NCI-H1417 treated with DMSO at 0.1 percent for 48 hours (cell line): ENCODE measurements around the gene SHROOM3.
"Not testable (repeated sequence)": the region's sequence is repeated elsewhere in the genome, so short reads cannot be mapped to it uniquely, and the experiment has no call there.

Source experiments
- DNase-seq: peaks from one replicate; lab custom pipeline; 2025; lab: John Stamatoyannopoulos, UW

SHROOM3 gene

GRCh38 chr4:76697129-76697803 lies 262.2 kb downstream of the SHROOM3 start:
- DNase-seq: no peak

DNA sequence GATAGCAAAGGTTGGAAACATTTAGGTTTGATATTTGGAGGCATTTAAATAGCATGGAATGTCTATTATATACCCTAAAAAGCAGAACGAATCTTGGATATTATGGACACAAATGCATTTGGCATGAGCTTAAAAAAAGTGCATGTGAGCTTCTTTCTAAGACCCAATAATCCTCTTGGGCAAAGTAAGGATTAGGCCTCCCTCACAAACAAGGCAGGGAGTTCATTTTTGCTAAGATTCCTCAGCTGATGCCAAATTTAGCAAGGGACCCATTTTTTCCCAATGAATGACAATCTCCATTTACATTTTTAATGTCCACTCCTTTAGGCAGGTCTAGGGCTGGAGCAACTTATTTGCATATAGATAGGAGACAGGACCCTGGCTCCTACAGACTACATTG lies 263.1 kb downstream of the SHROOM3 start:
- no peak for DNase-seq

DNA sequence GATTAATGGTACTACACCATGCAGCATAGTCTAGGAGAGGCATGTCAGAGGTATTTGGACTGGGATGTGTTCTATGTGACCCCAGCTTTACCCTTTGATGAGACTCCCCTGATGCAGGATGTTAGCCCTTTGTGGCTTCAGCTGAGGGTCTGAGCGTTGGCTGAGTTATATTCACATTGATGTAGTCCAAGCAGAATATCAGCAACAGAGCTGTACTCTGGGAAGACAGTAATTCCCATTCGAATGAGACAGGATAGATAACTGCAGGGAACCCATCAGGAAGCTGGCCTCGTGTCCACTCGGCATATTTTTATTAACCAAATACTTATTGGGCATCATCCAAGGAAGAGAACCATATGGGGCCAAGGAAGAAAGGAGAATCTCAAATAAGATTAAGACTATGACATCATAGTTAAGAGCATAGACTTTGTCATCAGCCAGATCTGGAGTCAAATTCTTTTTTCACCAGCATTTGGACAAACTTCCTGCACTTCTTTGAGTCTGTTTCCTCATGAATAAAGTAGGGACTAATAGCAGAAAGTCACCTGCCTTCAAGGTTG lies 264.8 kb downstream of the SHROOM3 start:
- DNase-seq: no peak

DNA sequence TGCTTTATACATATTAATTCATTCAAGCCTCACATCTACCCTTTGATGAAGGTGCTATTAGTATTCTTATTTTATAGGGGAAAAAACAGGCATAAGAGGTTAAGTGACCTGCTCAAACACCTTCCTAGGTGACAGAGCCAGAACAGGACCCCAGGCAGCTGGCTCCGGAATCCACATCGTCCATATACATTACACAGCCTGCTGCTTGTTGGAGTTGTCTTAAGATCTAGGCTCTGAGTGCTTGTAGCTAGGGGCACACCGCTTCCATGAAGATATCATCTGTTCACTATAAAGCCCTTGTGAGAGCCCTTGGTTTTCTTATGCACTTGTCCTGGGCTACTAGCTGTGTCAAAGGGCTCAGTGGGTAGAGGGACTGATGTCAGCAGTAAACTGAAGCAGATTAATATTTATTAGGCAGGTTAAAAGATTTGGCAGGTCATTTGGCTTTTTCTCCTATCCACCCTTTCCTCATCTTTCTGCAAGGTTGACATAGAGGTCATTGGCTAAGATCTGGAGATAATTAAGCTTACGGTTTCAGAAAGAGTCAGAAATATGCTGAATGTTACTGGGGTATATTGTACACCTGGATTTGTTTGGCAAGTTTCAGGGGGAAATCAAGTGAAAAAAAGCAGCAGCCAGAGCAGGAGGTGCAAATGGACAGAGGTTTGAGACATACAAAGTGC lies 267.6 kb downstream of the SHROOM3 start:
- no peak for DNase-seq

DNA sequence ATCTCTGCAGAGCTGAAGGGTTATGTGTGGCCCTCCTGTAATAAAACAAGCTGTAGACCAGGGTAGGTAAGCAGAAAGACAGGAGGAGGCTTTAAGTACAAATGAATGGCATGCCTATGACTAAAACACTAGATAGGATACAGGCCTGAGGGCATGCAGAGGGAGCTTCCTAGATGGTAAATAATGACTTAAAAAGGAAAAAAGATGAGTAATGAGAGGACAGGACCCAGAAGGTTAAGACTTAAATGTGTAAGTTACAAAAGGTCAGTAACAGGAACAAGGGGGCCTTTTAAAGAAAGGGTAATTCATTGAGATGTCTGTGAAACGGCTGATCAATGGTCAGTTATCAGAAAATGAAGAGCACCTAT lies 268.1 kb downstream of the SHROOM3 start:
- no peak for DNase-seq

GRCh38 chr4:76703676-76704075 lies 268.6 kb downstream of the SHROOM3 start:
- no peak for DNase-seq

DNA sequence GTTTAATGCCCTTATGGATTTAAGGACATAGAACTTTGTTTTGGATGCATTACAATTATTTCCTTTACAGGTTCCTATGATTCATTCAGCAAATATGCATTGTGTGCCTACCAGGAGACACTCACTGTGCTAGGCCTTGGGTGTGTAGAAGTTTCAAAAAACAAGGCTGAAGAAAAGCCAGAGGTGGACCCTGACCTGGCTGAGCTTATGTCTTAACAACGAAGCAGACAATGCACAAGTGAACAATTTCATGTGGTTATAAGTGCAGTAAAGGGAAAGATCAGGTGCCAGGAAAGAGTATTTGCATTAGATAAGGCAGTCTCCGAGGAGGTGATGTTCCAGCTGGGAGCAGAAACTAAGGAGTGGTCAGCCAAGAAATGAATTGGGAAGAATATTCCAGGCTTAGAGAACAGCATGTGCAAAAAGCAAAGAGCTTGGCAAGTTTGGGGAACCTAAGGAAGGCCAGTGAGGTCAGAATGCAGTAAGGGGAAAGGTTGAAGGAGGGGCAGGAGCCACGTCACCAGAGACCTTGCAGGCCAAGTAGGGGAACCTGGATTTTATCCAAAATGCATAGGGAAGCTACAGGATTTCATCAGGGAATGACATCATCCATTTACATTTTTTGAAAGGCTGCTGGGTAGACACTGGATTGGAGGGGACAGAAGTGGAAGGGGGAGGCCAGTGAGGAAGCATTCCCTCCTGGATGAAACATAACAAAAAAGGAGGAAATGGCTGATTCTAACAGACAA lies 269.3 kb downstream of the SHROOM3 start:
- no peak for DNase-seq

- no peak for DNase-seq
Observed at GRCh38 chr4:76705472-76705871, 270.4 kb downstream of the SHROOM3 start.

DNA sequence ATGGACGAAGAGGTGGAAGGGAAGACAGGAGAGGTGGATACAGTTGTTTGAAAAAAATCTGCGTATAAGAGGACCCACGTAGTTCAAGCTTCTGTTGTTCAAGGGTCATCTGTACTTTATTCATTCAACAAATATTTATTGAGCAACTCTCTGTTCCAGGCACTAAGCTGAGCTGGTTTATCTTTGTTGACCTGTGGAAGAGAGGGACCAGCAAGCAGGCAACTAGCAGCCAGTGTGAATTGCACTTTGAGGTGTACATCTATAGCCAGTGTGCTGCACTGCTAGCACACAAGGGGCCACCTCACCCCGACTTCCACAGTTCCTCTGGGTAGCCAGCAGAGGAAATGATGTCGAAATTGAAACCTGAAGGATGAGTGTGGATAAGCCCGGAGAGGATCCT lies 271.6 kb downstream of the SHROOM3 start:
- no peak for DNase-seq

- DNase-seq: no peak
Observed at GRCh38 chr4:76708971-76709771, 274.1 kb downstream of the SHROOM3 start.

DNA sequence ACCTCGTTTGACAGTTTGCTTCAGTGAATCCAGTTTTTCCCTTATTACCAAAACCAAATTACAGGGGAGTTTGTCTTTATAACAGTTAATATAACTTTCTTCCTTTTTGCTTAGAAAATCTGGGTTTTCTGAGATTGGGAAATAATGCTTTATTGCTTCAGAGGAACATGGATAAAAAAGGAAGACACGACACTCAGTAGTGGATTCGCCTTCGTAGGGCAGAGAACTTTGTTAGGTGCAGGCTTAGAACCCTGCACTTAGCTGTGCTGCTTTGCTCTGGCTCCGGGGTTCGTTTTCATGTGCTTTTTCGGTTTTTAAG lies 274.7 kb downstream of the SHROOM3 start:
- no peak for DNase-seq

GRCh38 chr4:76712564-76712963 lies 277.5 kb downstream of the SHROOM3 start:
- DNase-seq: no peak

DNA sequence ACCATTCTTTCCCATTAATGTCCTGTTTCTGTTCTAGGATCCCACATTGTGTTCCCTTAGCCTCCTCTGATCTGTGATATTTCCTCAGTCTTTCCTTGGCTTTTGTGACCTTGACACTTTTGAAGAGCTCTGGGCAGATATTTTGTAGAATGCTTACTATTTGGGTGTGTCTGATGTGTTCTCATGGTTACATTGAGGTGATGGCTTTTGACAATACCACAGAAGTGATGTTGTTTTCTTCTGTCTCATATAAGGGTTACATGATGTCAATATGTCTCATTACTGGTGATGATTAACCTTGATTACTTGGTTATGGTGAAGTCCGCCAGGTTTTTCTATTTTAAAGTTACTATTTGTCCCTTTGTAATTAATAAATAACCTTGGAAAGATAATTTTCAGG lies 279.2 kb downstream of the SHROOM3 start:
- DNase-seq: no peak

DNA sequence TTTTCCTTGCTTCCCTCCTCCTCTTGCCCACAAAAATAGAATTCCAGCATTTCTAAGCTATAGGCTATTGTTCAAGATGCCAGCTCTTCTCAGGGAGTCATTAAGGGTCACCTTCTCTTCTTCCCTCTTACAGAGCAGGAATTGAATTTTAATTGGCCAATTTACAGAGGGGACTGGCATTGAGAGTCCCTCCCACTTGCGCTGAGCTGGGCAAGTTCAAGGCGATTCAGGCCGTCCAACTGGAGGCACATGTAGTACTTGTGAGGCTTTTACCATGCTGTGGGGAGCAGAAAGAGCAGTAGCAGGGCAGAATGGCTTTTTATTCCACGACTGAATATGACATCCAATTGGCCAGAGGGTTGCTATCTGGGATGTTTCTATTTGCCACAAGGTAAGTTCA lies 281.0 kb downstream of the SHROOM3 start:
- no peak for DNase-seq

DNA sequence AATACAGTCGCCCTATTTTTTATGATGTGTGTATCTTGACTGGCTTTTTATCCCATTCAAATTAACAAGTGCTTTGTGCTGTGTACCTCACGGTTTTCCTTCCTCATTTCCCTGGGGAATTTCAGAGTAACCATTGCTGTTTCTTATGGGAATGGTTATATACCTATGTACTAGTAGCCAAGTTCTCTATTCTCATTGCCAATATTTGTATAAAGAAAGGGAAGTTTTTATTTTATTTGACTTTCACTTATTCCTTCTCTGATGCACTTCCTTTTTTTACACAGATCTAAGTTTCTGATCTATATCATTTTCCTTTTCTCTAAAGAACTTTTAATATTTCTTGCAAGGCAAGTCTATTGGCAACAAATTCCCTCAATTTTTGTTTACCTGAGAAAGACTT lies 281.6 kb downstream of the SHROOM3 start:
- DNase-seq: no peak

DNA sequence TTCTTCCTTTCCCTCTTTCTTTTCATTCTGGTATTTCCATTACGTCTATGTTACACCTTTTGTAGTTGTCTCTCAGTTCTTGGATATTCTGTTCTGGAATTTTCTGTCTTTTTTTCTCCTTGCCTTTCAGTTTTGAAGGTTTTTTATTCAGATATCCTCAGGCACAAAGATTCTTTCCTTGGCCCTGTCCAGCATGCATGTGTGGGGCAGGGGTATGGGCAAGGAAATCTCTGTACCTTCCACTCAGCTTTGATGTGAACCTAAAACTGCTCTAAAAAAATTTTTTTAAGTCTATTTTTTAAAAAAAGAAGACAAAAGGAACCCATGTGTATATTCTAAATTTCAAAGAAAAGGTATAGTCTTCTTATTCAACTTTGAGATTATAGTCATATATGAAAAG lies 282.4 kb downstream of the SHROOM3 start:
- DNase-seq: no peak

- no peak for DNase-seq
Observed at GRCh38 chr4:76718021-76718420, 283.0 kb downstream of the SHROOM3 start.

DNA sequence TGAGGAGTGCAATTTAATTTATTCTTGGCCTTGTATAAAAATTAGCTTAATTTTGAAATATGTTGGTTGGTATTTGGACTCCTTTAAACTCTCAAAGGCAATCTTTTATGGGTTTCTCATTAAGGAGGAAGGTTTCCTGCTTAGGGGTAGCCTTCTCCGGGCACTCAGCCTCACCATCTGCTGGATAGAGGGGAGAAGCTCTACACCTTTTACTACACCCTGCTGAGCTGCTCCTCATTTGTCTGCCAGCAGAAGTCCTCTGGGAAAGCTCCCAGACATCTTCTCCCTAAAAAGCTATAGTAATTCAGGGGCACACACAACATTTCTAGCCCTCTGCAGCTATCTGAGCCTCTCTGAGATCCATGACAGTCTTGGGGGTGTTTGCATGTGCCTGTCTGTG lies 283.8 kb downstream of the SHROOM3 start:
- DNase-seq: no peak

DNA sequence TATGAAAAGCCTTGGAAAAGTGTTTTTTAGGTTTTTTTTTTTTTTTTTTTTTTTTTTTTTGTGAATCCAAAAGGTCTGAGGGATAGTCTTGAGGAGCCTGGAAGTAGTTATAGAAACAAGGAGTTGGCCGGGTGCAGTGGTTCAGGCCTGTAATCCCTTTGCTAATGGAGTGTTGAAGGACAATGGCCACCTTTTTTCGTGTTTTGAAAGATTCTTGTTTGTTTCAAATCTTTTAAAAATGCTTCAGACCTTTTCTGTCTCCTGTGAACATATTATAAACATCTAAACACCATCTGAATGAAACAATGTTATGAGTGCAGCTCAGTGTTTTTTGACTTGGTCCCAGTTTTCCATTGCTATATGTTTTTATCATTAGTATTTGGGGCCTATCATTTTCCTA lies 285.1 kb downstream of the SHROOM3 start:
- no peak for DNase-seq

GRCh38 chr4:76722146-76722545 lies 287.1 kb downstream of the SHROOM3 start:
- DNase-seq: not testable (repeated sequence)

DNA sequence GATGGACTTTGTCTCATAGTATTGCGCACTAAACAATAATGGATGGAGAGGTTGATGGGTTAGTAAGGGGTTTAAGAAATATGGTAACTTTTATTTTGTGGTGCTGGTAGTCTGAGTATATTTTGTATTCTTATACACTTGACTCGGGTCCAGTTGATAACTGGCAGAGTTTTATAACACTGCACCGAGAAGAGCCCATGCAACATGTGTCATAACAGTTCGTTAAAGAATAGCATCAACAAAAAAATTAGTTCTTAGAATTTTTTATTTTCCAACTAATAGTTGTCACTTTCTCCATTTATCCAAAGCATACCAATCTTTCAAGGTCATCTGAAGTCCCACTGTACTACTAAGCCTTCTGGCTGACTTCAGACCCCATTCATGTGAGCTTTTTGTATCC lies 287.8 kb downstream of the SHROOM3 start:
- no peak for DNase-seq

DNA sequence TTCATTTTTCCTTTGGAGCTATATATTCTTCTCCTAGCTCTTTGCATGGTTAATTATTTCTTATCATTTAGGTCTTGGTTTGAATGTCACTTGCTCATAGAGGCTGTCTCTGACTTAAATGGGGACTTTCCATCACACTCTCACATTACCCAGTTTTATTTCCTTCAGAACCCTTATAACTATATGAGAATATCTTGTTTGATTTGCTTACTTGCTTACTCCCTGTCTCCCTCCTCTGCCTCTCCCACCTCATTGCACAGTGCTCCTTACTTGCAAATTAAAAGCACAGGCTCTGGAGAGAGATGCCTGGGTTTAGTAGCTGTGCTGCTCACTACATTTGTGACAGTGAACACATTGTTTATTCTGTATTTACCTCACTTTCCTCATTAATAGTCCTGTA lies 288.3 kb downstream of the SHROOM3 start:
- DNase-seq: no peak
